CD4-positive, alpha-beta T cell treated with Interferon gamma for 1 hour (primary cell): ENCODE results near the gene TASP1.
"Not testable (repeated sequence)": the region's sequence is repeated elsewhere in the genome, so short reads cannot be mapped to it uniquely, and the experiment has no call there.

Experiments used
- DNase-seq: peaks from one replicate; pipeline ENCODE4 v3.0.0-alpha.2; 2020

The TASP1 gene

DNA sequence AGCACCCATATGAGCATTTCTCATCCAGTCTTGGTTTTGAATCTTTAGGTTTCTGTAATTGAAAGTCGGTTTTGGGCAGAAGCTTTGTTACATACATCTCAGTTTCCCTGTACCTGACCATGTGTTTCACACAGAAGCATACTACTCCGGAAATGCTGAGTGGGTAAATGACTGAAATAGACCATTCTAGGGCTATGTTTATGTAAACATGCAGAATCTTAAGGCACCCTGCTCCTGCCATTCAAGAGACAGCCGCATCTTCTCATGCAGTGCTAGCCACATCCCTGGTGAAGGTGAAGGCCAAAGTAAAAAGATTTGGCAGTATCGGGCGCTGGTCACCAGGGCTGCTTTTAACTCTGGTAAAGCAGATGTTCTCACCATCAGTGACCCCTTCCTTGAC lies 246.3 kb downstream of the TASP1 start:
- DNase-seq, result no peak

DNA sequence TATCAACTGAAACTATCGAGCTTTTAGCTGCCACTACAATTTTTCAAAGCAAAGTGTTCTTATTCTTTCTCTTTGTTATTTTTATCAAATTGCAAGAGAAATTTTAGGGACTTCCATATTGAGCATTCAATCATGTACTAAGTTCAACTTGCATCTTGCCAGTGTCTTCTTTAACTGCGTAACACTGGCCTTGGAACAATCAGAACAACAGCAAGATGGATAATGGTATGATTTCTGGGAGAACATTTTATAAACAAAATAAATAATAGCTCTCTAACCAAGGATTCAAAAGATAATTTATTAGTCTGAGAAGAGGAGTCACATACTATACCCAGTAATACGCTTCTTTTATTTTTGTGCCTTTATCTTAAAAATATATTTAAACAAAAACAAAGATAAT lies 249.6 kb downstream of the TASP1 start:
- DNase-seq, result no peak

DNA sequence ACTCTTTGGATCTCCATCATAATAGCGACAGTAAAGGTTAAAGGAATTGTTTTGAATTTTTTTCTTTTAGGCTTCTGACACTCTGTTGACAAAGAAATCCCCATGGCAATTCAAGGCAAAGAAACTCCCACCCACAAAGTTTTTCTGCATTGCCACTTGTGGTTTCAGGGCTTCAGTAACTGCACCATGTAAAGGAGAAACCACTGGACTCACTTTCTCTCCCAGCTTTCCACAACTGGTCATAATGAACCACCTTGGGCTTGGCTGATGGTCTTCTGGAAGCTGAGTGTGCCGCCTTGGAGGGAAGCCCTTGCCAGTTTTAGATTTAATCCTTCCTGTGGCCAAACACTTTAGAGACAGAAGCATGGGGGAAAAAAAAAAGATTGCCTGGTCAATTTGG lies 254.6 kb downstream of the TASP1 start:
- DNase-seq, result no peak

DNA sequence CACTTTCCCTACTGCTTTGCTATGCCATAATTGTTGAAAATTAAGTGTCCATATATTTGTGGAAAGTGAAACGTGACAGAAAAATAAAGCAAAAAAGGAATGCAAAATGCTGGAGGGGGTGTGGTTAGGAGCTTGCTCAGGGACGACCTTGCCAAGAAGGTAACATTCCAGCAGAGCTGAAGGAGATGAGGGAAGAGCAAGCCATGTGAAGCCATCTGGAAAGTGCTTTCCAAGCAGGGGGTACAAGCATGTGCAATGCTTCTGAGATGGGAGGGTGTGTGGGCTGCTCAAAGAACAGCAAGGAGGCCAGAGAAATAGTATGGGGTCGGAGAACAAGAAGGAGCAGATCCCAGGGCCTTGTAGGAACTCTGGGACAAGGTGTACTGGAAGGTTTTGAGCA lies 255.9 kb downstream of the TASP1 start:
- no peak for DNase-seq

DNA sequence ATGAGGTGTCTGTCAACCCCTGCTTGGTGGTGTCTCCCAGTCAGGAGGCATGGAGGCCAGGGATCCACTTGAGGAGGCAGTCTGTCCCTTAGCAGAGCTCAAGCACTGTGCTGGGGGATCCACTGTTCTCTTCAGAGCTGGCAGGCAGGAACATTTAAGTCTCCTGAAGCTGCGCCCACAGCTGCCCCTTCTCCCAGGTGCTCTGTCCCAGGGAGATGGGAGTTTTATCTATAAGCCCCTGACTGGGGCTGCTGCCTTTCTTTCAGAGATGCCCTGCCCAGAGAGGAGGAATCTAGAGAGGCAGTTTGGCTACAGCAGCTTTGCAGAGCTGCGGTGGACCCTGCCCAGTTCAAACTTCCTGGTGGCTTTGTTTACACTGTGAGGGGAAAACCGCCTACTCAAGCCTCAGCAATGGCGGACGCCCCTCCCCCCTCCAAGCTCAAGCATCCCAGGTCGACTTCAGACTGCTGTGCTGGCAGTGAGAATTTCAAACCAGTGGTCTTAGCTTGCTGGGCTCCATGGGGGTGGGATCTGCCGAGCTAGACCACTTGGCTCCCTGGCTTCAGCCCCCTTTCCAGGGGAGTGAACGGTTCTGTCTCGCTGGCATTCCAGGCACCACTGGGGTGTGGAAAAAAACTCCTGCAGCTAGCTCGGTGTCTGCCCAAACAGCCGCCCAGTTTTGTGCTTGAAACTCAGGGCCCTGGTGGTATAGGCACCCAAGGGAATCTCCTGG lies 258.1 kb downstream of the TASP1 start:
- not testable (repeated sequence) for DNase-seq

DNA sequence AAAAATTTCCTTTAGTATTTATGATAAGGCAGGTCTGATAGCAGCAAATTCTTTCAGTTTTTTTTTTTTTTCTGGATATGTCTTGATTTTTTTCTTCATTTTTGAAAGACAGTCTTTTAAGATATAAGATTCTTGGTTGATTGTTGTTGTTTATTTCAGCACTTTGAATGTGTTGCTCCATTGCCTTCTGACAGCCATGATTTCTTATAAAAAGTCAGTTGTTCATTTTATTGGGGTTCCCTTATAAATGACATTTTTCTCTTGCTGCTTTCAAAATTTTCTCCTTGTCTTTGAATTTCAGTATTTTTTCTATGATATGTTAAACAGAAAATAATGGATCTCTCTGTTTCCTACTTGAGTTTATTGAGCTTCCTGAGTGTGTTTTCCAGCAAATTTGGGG lies 265.3 kb downstream of the TASP1 start:
- DNase-seq, result no peak

DNA sequence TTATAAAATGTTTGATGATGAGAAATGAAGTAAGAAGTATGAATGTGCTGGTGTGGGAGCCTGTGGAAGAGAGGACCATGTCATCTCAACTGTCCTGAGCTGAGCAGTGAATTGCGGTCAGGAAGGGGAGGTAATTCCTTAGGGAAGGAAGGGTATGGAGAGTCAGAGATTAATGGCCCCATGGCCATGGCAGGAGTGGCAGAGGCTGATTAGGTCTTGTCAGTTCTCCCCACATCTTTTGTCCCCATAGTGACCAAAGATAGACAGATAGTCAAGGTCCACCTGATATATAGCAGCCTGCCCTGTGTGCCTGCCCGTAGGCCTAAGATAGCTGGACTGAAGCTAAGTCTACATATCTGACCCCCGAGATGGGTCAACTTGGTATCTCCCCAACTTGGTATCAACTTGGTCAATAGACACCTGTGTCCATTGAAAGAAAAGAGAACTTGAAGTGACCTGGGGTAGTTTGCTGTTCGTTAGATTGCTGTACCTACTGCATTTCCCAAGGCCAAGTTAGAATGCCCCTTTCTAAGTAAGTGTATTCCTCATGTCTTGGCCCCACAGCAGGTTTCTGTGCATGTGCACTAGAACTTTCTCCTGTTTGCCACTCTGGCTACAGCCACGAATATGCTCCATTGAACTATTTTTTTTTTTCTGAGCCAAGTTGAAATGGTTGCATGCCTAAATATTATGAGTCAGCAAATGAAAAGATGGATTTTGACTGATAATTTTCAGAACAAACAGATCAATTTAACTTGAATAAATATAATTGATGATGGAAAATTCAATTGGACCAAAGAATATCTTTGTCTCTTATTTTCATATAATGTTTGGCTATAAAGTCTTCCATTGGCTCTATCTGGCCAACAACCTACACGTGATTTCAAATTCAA lies 274.2 kb downstream of the TASP1 start:
- DNase-seq, result no peak

DNA sequence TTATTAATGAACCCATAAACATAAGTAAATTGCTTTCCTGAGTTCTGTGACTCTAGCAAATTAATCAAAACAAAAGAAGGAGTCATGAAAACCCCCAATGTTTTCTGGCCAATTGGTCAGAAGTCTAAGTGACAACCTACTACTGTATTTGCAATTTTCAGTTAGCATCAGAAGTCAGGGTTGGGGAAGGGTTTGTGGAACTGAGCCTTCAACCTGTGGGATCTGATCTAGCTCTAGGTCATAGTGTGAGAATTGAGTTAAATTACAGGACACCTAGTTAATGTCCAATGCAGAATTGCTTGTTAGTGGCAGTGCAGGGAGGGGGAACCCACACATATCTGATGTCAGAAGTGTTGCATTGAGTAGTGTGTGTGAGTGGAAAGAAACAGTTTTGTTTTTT lies 275.3 kb downstream of the TASP1 start:
- no peak for DNase-seq

DNA sequence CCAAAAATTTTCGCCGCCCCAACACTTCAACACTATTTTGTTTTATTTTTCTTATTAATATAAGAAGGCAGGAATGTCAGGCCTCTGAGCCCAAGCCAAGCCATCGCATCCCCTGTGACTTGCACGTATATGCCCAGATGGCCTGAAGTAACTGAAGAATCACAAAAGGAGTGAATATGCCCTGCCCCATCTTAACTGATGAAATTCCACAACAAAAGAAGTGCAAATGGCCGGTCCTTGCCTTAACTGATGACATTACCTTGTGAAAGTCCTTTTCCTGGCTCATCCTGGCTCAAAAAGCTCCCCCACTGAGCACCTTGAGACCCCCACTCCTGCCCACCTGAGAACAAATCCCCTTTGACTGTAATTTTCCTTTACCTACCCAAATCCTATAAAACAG lies 276.6 kb downstream of the TASP1 start:
- DNase-seq, result not testable (repeated sequence)

DNA sequence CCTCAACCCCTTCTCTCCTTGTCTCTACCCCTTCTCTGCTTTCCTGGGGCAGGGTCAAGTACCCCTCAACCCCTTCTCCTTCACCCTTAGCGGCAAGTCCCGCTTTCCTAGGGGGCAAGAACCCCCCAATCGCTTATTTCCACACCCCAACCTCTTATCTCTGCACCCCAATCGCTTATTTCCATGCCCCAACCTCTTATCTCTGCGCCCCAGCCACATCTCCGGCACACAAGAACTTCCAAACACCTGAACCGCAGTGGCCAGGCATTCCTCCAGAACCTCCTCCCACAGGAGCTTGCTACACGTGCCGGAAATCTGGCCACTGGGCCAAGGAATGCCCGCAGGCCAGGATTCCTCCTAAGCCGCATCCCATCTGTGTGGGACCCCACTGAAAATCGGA lies 279.8 kb downstream of the TASP1 start:
- DNase-seq, result not testable (repeated sequence)

DNA sequence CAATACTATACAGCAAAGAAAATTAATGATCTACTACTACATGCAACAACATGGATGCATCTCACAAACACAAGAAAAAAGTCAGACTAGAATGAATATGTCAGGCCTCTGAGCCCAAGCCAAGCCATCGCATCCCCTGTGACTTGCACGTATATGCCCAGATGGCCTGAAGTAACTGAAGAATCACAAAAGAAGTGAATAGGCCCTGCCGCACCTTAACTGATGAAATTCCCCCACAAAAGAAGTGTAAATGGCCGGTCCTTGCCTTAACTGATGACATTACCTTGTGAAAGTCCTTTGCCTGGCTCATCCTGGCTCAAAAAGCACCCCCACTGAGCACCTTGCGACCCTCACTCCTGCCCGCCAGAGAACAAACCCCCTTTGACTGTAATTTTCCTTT lies 280.9 kb downstream of the TASP1 start:
- DNase-seq, result not testable (repeated sequence)

DNA sequence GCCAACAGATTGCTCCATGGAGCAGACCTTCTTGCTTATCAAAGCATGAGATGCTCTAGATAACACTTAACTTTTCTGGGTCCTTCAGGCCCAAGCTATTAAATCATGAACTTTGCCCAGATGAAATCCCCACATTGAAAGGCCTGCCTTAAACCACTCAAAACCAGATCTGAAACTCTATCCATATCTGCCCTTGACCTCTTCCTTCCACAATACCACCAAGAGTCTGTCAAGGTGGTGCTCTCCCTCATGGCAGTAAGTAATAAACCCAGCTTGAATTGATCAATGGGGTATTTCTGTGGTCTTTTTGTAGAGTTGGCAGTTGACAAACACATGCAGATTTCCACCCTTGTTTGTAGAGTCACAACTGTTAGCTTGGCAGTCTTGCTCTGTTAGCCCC lies 282.1 kb downstream of the TASP1 start:
- no peak for DNase-seq

DNA sequence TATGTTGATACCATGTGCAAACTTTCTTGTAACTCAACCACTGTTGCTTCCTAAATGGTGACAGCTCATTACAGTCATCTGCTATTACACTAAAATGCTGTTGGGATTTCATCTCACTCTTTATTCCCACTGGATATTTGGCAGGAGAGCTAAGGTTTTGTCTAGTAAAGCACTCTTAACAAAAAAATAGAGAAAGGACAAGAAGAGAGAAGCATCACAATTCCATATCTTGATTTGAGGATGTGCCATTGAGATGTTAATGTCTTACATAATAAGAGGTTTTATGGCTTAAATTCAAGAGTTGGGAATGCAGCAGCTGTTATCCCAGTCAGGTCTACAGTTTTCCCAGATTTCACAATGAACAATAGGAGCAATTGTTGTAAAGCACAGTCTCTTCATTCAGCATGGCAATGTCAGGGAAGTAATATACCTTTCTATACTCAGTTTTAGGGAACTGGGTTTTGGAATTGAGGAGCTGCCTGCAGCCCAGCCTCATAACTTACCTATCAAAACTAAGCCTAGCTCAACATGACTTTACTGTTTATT lies 282.7 kb downstream of the TASP1 start:
- no peak for DNase-seq

DNA sequence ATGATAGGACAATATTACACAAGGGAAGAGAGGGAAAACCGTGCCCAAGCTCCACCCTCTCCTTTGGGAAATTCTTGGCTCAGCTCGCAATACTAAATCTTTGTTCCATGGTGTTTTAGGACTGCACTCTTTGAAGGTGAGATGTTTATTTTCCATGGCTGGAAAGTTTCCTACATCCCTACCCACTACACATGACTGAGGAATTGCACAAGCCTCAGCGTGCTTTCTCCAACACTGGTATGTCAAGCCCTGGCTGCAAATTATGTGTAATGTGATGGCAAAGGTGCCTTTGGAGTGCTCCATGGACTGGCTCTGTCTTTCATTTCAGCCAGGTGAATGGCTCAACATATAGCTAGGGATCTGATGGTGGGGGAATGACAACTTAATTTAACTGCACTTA lies 283.3 kb downstream of the TASP1 start:
- no peak for DNase-seq

DNA sequence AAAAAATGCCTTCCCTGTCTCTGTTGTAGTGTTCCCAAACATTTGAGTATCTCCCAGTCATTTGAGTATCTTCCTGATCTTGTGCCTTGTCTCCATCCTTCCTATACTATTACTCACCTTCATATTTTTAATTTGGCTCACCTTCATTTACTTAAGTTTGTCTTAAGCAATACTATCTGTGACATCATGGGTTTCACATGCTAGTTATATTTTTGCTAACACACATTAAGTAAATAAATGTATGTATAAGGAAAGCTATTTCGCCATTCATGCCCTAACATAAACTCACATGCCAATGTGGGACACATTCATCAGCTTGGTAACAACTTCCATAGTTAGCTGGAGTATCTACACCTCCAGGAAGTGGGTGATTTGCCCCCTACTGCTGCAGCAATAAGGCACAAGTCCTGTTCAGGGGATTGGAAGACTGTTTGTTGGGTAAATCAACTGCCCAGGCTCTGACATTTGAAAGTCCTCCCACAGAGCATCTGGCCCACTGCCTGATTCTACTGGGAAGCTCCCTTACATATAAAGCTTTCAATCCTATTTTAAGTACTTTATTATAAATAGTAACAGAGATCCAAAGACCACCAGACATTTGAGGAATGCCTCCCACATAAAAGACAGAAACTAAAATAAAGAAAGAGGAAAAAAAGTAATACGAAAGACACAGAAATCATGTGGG lies 285.3 kb downstream of the TASP1 start:
- DNase-seq, result no peak

DNA sequence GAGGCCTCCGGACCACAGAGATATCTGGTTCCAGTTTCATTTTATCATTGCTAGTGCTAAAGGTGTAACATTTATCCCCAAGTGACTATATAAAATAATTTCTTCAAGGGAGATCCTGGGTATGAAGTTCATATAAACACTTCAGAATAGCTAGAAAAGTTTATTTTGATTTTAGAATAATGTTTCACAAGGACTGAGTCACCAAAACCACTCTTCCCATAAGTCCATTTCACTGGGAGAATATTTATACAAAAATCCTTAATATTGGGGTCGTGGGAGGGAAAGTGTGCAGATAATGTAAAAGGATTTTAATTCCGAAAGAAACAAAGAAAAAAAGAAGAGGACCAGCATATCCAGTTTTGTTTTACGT lies 289.5 kb downstream of the TASP1 start:
- DNase-seq, result no peak

DNA sequence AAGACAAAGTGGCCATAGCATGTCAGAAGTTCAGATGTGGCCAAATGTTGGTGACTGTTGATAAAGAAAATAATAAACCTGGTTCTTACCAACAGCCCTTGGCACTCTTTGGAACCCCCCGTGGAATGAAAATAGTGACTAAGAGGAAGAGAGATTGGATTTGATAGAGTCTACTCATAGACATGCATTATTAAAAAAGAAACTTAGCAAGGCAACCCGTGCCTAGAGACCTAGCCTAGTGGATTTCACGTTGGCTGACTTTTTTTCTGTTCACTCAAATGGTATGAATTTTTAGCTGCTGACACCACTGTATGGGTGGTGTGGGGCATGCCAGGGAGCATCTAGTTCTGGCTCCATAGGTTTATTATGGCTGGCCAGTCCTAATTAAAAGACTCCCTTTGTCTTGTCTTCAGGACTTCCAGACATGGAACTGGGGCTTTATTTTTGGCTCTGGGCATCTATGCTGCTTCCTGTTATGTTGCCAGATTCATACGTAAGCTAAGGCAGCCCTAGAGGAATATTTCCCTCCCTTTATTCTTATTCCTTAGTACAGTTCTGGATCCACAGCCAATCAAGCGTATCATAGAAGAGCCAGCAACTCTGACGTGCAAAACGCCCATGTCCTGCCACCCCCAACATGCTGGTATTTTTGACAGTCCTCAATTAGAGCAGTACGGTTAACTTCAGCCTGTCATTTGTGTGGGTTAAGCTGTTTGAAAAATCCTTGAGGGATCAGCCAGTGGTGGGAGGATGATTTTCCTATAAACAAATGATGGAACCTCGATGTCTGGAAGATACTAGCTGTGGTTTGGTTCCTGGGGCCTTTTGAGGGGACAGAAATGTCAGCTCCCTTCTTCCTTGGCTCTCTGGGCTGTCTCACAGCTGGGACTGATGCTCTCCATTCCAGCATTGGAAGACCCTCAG lies 290.2 kb downstream of the TASP1 start:
- DNase-seq, result no peak

DNA sequence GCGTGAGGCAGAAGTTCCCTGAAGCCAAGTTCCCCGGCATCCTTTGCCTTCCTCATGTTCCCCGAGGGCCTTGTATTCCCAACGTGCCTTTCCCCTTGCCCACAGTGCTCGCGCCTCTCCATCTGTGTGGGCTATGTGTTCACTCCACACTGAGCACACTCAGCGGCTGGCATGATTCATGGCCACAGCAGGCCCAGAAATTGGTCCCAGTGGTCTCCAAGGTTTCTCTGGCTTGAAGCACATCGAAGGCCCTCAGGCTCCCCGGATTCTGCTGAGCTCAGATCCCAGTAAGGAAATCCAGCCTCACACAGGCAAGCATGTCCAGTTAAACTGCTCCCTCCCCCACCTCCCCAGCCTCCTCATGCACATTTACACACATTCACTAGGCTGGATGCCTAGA lies 294.1 kb downstream of the TASP1 start:
- no peak for DNase-seq

DNA sequence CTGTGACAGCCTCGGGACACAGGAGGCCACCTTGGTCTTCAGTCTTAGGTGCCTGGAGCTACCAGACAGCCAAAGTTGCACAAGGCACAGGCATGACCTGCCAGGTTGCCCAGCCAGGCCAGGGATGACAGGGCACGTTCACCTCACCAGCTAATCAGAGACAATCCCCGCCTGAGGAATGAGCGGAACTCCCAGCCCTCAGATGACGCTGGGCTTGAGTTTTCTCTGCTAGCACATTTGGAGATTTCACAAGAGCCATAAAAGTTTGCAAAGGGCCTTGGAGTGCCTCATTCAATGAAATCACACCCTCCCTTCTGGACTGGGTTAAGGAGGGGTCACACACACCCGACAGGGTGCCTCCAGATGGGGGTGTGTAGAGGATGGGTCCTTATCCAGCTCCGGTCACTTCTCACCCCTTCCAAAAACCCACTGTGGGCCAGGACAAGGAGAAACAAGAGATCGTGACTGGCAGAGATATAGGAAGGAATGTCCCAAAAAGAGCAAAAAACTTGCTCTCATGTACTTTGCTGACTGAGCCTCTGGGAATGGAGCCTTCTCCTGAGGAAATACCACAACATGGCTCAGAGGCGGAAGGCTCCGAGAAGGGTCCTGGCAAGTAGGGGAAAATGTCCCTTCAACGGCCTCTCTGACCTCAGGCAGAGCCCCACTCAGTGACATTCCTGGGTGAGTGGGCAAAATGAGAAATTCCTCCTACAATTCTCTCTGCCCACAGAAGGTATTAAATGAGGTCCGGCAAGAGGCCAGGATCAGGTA lies 296.1 kb downstream of the TASP1 start:
- DNase-seq, result no peak

DNA sequence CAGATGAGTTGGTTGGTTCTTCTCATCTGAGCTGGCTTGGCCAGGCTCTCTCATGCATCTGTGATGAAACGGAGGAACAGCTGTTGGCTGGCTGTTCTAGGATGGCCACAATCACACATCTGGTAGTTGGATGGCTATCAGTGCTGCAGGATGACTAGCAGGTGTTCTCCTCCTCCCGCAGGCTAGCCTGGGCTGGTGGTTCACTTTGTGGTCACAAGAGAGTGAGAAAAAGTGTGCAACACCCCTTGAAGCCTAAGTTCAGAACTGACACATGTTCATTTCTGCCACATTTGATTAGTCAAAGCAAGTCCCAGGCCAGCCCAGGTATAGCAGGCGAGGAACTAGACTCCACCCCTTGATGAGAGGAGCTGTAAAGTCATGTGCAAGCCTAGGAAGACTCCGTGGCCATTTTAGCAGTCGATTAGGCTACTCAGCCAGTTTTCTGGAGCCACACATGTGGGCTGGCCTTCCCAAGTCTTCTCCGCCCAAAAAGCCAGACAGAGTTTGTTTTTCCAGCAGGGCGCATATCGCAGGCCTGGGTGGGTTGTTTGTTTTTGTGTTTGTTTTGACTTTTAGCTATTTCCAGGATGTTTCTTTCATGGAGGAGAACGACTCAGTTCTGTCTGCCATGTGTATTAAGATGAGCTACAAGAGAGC lies 296.9 kb downstream of the TASP1 start:
- DNase-seq, result no peak

DNA sequence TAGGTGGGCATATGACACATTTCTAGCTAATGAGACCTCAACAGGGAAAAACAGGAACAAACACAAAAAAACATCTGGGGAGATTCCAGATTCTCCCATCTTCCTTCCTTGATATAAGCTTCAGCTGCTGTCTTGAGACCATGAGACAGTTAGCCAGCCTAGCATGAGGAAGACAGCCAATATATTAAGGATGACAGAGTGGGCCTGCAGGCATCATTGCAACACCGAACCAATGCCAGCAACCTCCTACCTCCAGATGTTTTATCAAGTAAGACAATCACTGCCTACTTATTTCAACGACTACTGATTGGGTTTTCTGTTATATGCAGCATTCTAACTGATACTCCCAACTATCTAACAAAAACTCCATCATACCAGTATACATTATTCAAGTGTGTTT lies 298.6 kb downstream of the TASP1 start:
- DNase-seq, result no peak
